Neural cell (in vitro differentiated cells): Measurements from ENCODE around the gene SPRN. TPM values are rescaled to one million over a fixed set of nuclear protein-coding genes. Genes with fewer than 3 reads are reported as not detected.

Source experiments
- H2AFZ ChIP-seq: fragments of 200-600, 300-800 bp; sonication (generic), shearing (Covaris generic); 2 replicates; pipeline ENCODE4 v1.6.0; 2014; ENCODE audit warnings: low read depth, mild to moderate bottlenecking, antibody characterized with exemption, low read length, moderate library complexity
- H3F3A ChIP-seq: fragments of 200-600 bp; shearing (Covaris generic); 2 replicates; pipeline ENCODE4 v1.6.1; 2016; ENCODE audit warnings: mild to moderate bottlenecking, moderate library complexity, mixed read lengths, antibody characterized with exemption, low read length; ENCODE audit not compliant: insufficient read depth, poor library complexity, severe bottlenecking
- H3K27ac ChIP-seq: fragments of 200-600, 300-800 bp; sonication (generic), shearing (Covaris generic); 2 replicates; pipeline ENCODE4 v1.5.1; 2014; ENCODE audit warnings: mild to moderate bottlenecking, low read length, moderate library complexity
- H3K27me3 ChIP-seq: fragments of 300-800, 200-600 bp; sonication (generic), shearing (Covaris generic); 2 replicates; pipeline ENCODE4 v1.6.0; 2014; ENCODE audit warnings: mild to moderate bottlenecking, low read depth, low read length, moderate library complexity; ENCODE audit not compliant: insufficient read depth
- H3K36me3 ChIP-seq: fragments of 300-800, 200-600 bp; sonication (generic), shearing (Covaris generic); 2 replicates; pipeline ENCODE4 v1.5.1; 2014; ENCODE audit warnings: mild to moderate bottlenecking, antibody characterized with exemption, low read length, moderate library complexity; ENCODE audit not compliant: insufficient read depth
- H3K4me2 ChIP-seq: fragments of 300-800, 200-600 bp; sonication (generic), shearing (Covaris generic); 2 replicates; pipeline ENCODE4 v1.6.0; 2014; ENCODE audit warnings: mild to moderate bottlenecking, low read length
- H3K4me3 ChIP-seq: fragments of 300-800, 200-600 bp; sonication (generic), shearing (Covaris generic); 2 replicates; pipeline ENCODE4 v1.5.1; 2014; ENCODE audit warnings: mild to moderate bottlenecking, low read length, moderate library complexity
- H3K79me2 ChIP-seq: fragments of 200-600 bp; shearing (Covaris generic); replicated peaks from 2 replicates; pipeline ENCODE4 v1.6.0; 2014; ENCODE audit warnings: mild to moderate bottlenecking, low read length, moderate library complexity; ENCODE audit not compliant: insufficient read depth
- H3K9ac ChIP-seq: fragments of 300-800, 200-600 bp; sonication (generic), shearing (Covaris generic); 2 replicates; pipeline ENCODE4 v1.6.1; 2016; ENCODE audit warnings: mild to moderate bottlenecking, low read length, mixed read lengths
- H3K9me2 ChIP-seq: fragments of 200-600 bp; shearing (Covaris generic); 2 replicates; pipeline ENCODE4 v1.6.1; 2016; ENCODE audit warnings: mild to moderate bottlenecking, low read length, mixed read lengths; ENCODE audit not compliant: insufficient read depth
- H3K9me3 ChIP-seq: fragments of 200-600, 300-800 bp; sonication (generic), shearing (Covaris generic); 2 replicates; pipeline ENCODE4 v1.6.1; 2016; ENCODE audit warnings: mild to moderate bottlenecking, mixed run types, low read length, moderate library complexity, mixed read lengths
- H4K20me1 ChIP-seq: fragments of 200-600 bp; shearing (Covaris generic); 2 replicates; pipeline ENCODE4 v1.6.1; 2016; ENCODE audit warnings: mild to moderate bottlenecking, mixed run types; ENCODE audit not compliant: insufficient read depth
- CTCF ChIP-seq: fragments of 450-650 bp; IDR thresholded peaks from 2 replicates; pipeline ENCODE4 v1.5.1; 2014; ENCODE audit warnings: antibody characterized with exemption, mild to moderate bottlenecking, moderate library complexity; ENCODE audit not compliant: poor library complexity, severe bottlenecking
- EP300 ChIP-seq: fragments of 450-650 bp; conservative IDR thresholded peaks from 2 replicates; pipeline ENCODE4 v1.6.1; 2014; ENCODE audit warnings: antibody characterized with exemption, mild to moderate bottlenecking, moderate library complexity; ENCODE audit not compliant: poor library complexity, severe bottlenecking
- EZH2 ChIP-seq: fragments of 200-600, 300-800 bp; shearing (Covaris generic), sonication (generic); IDR thresholded peaks from 2 replicates; pipeline ENCODE4 v1.6.1; 2014; ENCODE audit warnings: antibody characterized with exemption, low read length, borderline replicate concordance, mild to moderate bottlenecking; ENCODE audit not compliant: insufficient read depth, poor library complexity, severe bottlenecking
- MXI1 ChIP-seq: fragments of 450-650 bp; conservative IDR thresholded peaks from 2 replicates; pipeline ENCODE4 v1.6.1; 2014; ENCODE audit warnings: antibody characterized with exemption, mild to moderate bottlenecking; ENCODE audit not compliant: poor library complexity, severe bottlenecking
- POLR2AphosphoS5 ChIP-seq: IDR thresholded peaks from 2 replicates; pipeline ENCODE4 v1.6.1; 2012
- RAD21 ChIP-seq: fragments of 450-650 bp; conservative IDR thresholded peaks from 2 replicates; pipeline ENCODE4 v1.6.1; 2014; ENCODE audit warnings: antibody characterized with exemption, mild to moderate bottlenecking, moderate library complexity
- REST ChIP-seq: IDR thresholded peaks from 2 replicates; pipeline ENCODE4 v1.6.1; 2012; ENCODE audit warnings: borderline replicate concordance
- SMC3 ChIP-seq: fragments of 450-650 bp; conservative IDR thresholded peaks from 2 replicates; pipeline ENCODE4 v1.6.1; 2014; ENCODE audit warnings: antibody characterized with exemption, mild to moderate bottlenecking, moderate library complexity; ENCODE audit not compliant: poor library complexity
- TAF1 ChIP-seq: IDR thresholded peaks from 2 replicates; pipeline ENCODE4 v1.6.1; 2012; ENCODE audit warnings: low read depth
- polyA plus RNA-seq: library from polyadenylated mRNA; depleted of rRNA; stranded (reverse); fragments of >200 nt; gene quantifications from 2 replicates; pipeline ENCODE4 v1.2.3, GENCODE V29; 2014

SPRN gene
- polyA plus RNA-seq, 1 donor from 2014 or later: 1.1 TPM

- Histone ChIP-seq H3K9me3 (peaks cover 6% of the 10 kb centered on the region), H3K27me3 (no peaks in the 10 kb centered on the region), H3K4me3 (no peak overlapping the region), H4K20me1 (no peaks in the 10 kb centered on the region), H3K9ac (no peak overlapping the region), H3K27ac (no peak overlapping the region), H3K9me2 (no peaks in the 10 kb centered on the region), H2AFZ (no peak overlapping the region), H3F3A (no peaks in the 10 kb centered on the region), H3K36me3 (no peaks in the 10 kb centered on the region), H3K4me2 (no peak overlapping the region), H3K79me2 (no peaks in the 10 kb centered on the region)
- TF ChIP-seq RAD21: no peak
- TF ChIP-seq TAF1: no peak
- TF ChIP-seq MXI1: no peak
- TF ChIP-seq EP300: no peak
- no peak for TF ChIP-seq REST
- no peak for TF ChIP-seq CTCF
- no peak for TF ChIP-seq POLR2AphosphoS5
- TF ChIP-seq EZH2: no peak
- no peak for TF ChIP-seq SMC3
These were observed 37.4 kb upstream of the SPRN start for GRCh38 chr10:133461841-133462240.

- no peaks in the 10 kb centered on the region for H3K36me3 ChIP-seq
- no peak overlapping the region for H2AFZ ChIP-seq
- H3K79me2 ChIP-seq: no peaks in the 10 kb centered on the region
- H3K9me2 ChIP-seq: no peaks in the 10 kb centered on the region
- no peak overlapping the region for H3K9ac ChIP-seq
- H3F3A ChIP-seq: no peaks in the 10 kb centered on the region
- H3K4me3 ChIP-seq: no peak overlapping the region
- H3K27me3 ChIP-seq: no peaks in the 10 kb centered on the region
- H3K27ac ChIP-seq: no peak overlapping the region
- no peaks in the 10 kb centered on the region for H3K9me3 ChIP-seq
- TF ChIP-seq EP300 (no peak), RAD21 (no peak), CTCF (no peak), SMC3 (no peak), REST (no peak), TAF1 (no peak), MXI1 (no peak), POLR2AphosphoS5 (no peak), EZH2 (no peak)
- H4K20me1 ChIP-seq: no peaks in the 10 kb centered on the region
- no peak overlapping the region for H3K4me2 ChIP-seq
These were observed 36.6 kb upstream of the SPRN start for GRCh38 chr10:133461027-133461426.
